ENCODE measurements around the gene FLG.

FLG gene

GRCh38 chr1:152325111-152325510 is at the start of gene FLG:
Gene FLG (minus strand): TSS chr1:152325239. CDS start chr1:152315456, 9,783 bp downstream.
- Histone ChIP-seq H3K27me3 (ENCODE audit: control insufficient read depth, insufficient read depth, low read length) (no peaks in the 10 kb centered on the region), H3K9me3 (ENCODE audit: control insufficient read depth, insufficient read depth, low read length) (peaks cover 3% of the 10 kb centered on the region; the same call in 1 of the 2 replicates), H3K4me1 (ENCODE audit: control insufficient read depth, insufficient read depth, low read length) (no peaks in the 10 kb centered on the region), H3K4me3 (ENCODE audit: low read length) (no peak within 1 kb of the TSS), H3K36me3 (ENCODE audit: control insufficient read depth, insufficient read depth, low read length) (no peaks in the 10 kb centered on the region), H3K27ac (ENCODE audit: low read length) (no peak within 1 kb of the TSS)
- no peak for DNase-seq (ENCODE audit: low read depth, low spot score)
- WGBS (ENCODE audit: insufficient coverage, insufficient read length): no CpG with 5 or more reads among the region's 1 CpG

- H3K36me3 ChIP-seq (ENCODE audit: control insufficient read depth, insufficient read depth, low read length): no peaks in the 10 kb centered on the region
- H3K9me3 ChIP-seq (ENCODE audit: control insufficient read depth, insufficient read depth, low read length): peaks cover 4% of the 10 kb centered on the region
- H3K27me3 ChIP-seq (ENCODE audit: control insufficient read depth, insufficient read depth, low read length): no peaks in the 10 kb centered on the region
- H3K4me1 ChIP-seq (ENCODE audit: control insufficient read depth, insufficient read depth, low read length): no peaks in the 10 kb centered on the region
- WGBS (ENCODE audit: insufficient coverage, insufficient read length): no CpG with 5 or more reads among the region's 3 CpGs
- H3K27ac ChIP-seq (ENCODE audit: low read length): no peak overlapping the region
- no peak for DNase-seq (ENCODE audit: low read depth, low spot score)
- no peak overlapping the region for H3K4me3 ChIP-seq (ENCODE audit: low read length)
Observed at GRCh38 chr1:152374451-152374850, 49.4 kb upstream of the FLG start.

DNA sequence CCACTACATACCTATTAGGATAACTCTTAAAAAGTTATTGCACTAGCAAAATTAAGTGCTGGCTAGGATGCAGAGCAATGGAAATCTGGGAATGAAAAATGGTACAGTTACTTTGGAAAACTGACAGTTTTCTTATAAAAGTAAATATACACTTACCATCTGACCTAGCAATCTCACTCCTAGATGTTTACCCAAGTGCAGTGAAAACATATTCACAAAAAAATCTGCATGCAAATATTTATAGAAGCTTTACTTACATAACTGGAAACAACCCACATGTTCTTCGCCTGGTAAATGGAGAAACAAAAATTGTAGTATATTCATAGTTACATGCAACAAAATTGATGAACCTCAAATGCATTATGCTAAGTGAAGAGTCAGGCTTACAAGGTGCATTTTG is 47.6 kb upstream of the FLG start:
- Histone ChIP-seq H3K27me3 (ENCODE audit: control insufficient read depth, insufficient read depth, low read length) (no peaks in the 10 kb centered on the region), H3K4me3 (ENCODE audit: low read length) (no peak overlapping the region), H3K4me1 (ENCODE audit: control insufficient read depth, insufficient read depth, low read length) (no peaks in the 10 kb centered on the region), H3K27ac (ENCODE audit: low read length) (no peak overlapping the region), H3K36me3 (ENCODE audit: control insufficient read depth, insufficient read depth, low read length) (no peaks in the 10 kb centered on the region), H3K9me3 (ENCODE audit: control insufficient read depth, insufficient read depth, low read length) (peaks cover 3% of the 10 kb centered on the region)
- DNase-seq (ENCODE audit: low read depth, low spot score): no peak
- WGBS (ENCODE audit: insufficient coverage, insufficient read length): no CpG with 5 or more reads among the region's 1 CpG

GRCh38 chr1:152367436-152367835 is 42.4 kb upstream of the FLG start:
- WGBS (ENCODE audit: insufficient coverage, insufficient read length): no CpG with 5 or more reads among the region's 1 CpG
- no peaks in the 10 kb centered on the region for H3K27me3 ChIP-seq (ENCODE audit: control insufficient read depth, insufficient read depth, low read length)
- H3K9me3 ChIP-seq (ENCODE audit: control insufficient read depth, insufficient read depth, low read length): peaks cover 1% of the 10 kb centered on the region
- no peak for DNase-seq (ENCODE audit: low read depth, low spot score)
- H3K36me3 ChIP-seq (ENCODE audit: control insufficient read depth, insufficient read depth, low read length): no peaks in the 10 kb centered on the region
- no peak overlapping the region for H3K4me3 ChIP-seq (ENCODE audit: low read length)
- H3K27ac ChIP-seq (ENCODE audit: low read length): no peak overlapping the region
- H3K4me1 ChIP-seq (ENCODE audit: control insufficient read depth, insufficient read depth, low read length): no peaks in the 10 kb centered on the region

- no peak within 1 kb of the TSS for H3K27ac ChIP-seq (ENCODE audit: low read length)
- no CpG with 5 or more reads among the region's 2 CpGs for WGBS (ENCODE audit: insufficient coverage, insufficient read length)
- no peaks in the 10 kb centered on the region for H3K27me3 ChIP-seq (ENCODE audit: control insufficient read depth, insufficient read depth, low read length)
- DNase-seq (ENCODE audit: low read depth, low spot score): no peak
- no peaks in the 10 kb centered on the region for H3K36me3 ChIP-seq (ENCODE audit: control insufficient read depth, insufficient read depth, low read length)
- H3K4me1 ChIP-seq (ENCODE audit: control insufficient read depth, insufficient read depth, low read length): no peaks in the 10 kb centered on the region
- no peak within 1 kb of the TSS for H3K4me3 ChIP-seq (ENCODE audit: low read length)
- H3K9me3 ChIP-seq (ENCODE audit: control insufficient read depth, insufficient read depth, low read length): peaks cover 6% of the 10 kb centered on the region
Observed at GRCh38 chr1:152359906-152360305, 34.9 kb upstream of the FLG start, which contains the start of gene FLG2. Gene FLG2 (minus strand): TSS chr1:152360006. CDS start chr1:152358884, 1,122 bp downstream.

GRCh38 chr1:152356736-152357135 is 31.7 kb upstream of the FLG start:
- H3K4me1 ChIP-seq (ENCODE audit: control insufficient read depth, insufficient read depth, low read length): no peaks in the 10 kb centered on the region
- no CpG with 5 or more reads among the region's 1 CpG for WGBS (ENCODE audit: insufficient coverage, insufficient read length)

DNA sequence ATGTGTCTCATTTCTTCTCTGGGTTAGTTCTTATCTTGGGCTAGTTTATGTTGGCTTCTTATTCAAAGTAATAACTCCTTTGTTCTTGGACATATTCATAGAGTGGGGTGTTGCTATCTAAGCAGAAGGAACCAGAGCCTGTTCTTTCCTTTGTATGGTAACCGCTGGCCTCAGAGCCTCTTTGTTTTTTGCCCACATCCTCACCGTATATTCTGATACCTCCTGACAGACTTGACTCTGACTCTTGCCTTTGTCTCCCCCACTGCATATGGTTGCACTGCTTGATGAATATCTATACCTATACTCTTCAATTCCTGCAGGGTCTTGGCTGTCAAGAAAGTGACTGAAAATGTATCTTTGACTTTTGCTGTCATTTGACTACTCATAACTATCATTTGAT is 24.6 kb upstream of the FLG start:
- H3K27ac ChIP-seq (ENCODE audit: low read length): no peak overlapping the region
- no peaks in the 10 kb centered on the region for H3K36me3 ChIP-seq (ENCODE audit: control insufficient read depth, insufficient read depth, low read length)
- no CpG with 5 or more reads among the region's 2 CpGs for WGBS (ENCODE audit: insufficient coverage, insufficient read length)
- peaks cover 19% of the 10 kb centered on the region for H3K9me3 ChIP-seq (ENCODE audit: control insufficient read depth, insufficient read depth, low read length)
- no peaks in the 10 kb centered on the region for H3K27me3 ChIP-seq (ENCODE audit: control insufficient read depth, insufficient read depth, low read length)
- DNase-seq (ENCODE audit: low read depth, low spot score): no peak
- H3K4me1 ChIP-seq (ENCODE audit: control insufficient read depth, insufficient read depth, low read length): no peaks in the 10 kb centered on the region
- H3K4me3 ChIP-seq (ENCODE audit: low read length): no peak overlapping the region

More at GRCh38 chr1:152356736-152357135, 31.7 kb upstream of the FLG start:
- H3K4me3 ChIP-seq (ENCODE audit: low read length): no peak overlapping the region
- no peaks in the 10 kb centered on the region for H3K27me3 ChIP-seq (ENCODE audit: control insufficient read depth, insufficient read depth, low read length)
- no peak overlapping the region for H3K27ac ChIP-seq (ENCODE audit: low read length)
- DNase-seq (ENCODE audit: low read depth, low spot score): no peak
- no peaks in the 10 kb centered on the region for H3K36me3 ChIP-seq (ENCODE audit: control insufficient read depth, insufficient read depth, low read length)
- H3K9me3 ChIP-seq (ENCODE audit: control insufficient read depth, insufficient read depth, low read length): peaks cover 20% of the 10 kb centered on the region

DNA sequence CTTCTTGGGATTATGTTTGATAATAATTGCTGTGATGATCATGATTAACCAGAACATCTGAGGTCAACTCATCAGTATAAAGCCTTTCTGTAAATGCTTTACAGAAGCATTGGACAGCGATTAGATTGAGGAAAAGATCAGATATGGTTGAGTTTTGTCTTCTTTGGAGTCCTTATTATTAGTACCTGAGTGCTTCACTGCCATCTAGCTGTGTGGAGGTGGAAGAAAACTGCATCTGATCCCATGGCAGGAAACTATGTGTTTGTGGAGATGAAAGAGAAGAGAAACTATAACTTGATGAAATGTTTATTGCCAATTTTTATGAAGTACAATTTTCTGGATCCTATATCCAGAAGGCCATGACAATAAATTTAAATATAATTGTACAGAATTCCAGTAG is 23.4 kb upstream of the FLG start:
- Histone ChIP-seq H3K27ac (ENCODE audit: low read length) (no peak overlapping the region), H3K4me3 (ENCODE audit: low read length) (no peak overlapping the region), H3K27me3 (ENCODE audit: control insufficient read depth, insufficient read depth, low read length) (no peaks in the 10 kb centered on the region), H3K9me3 (ENCODE audit: control insufficient read depth, insufficient read depth, low read length) (peaks cover 12% of the 10 kb centered on the region), H3K4me1 (ENCODE audit: control insufficient read depth, insufficient read depth, low read length) (no peaks in the 10 kb centered on the region), H3K36me3 (ENCODE audit: control insufficient read depth, insufficient read depth, low read length) (no peaks in the 10 kb centered on the region)
- no CpG with 5 or more reads among the region's 1 CpG for WGBS (ENCODE audit: insufficient coverage, insufficient read length)
- DNase-seq (ENCODE audit: low read depth, low spot score): no peak

- H3K9me3 ChIP-seq (ENCODE audit: control insufficient read depth, insufficient read depth, low read length): peaks cover 6% of the 10 kb centered on the region
- no peaks in the 10 kb centered on the region for H3K36me3 ChIP-seq (ENCODE audit: control insufficient read depth, insufficient read depth, low read length)
- H3K27ac ChIP-seq (ENCODE audit: low read length): no peak overlapping the region
- WGBS (ENCODE audit: insufficient coverage, insufficient read length): no CpG with 5 or more reads among the region's 8 CpGs
- no peaks in the 10 kb centered on the region for H3K27me3 ChIP-seq (ENCODE audit: control insufficient read depth, insufficient read depth, low read length)
- DNase-seq (ENCODE audit: low read depth, low spot score): peak; percentile 16
- H3K4me1 ChIP-seq (ENCODE audit: control insufficient read depth, insufficient read depth, low read length): no peaks in the 10 kb centered on the region
- H3K4me3 ChIP-seq (ENCODE audit: low read length): no peak overlapping the region
Observed at GRCh38 chr1:152347116-152347728, 22.2 kb upstream of the FLG start.

- no peaks in the 10 kb centered on the region for H3K27me3 ChIP-seq (ENCODE audit: control insufficient read depth, insufficient read depth, low read length)
- no peak for DNase-seq (ENCODE audit: low read depth, low spot score)
- H3K27ac ChIP-seq (ENCODE audit: low read length): no peak overlapping the region
- no peak overlapping the region for H3K4me3 ChIP-seq (ENCODE audit: low read length)
- H3K4me1 ChIP-seq (ENCODE audit: control insufficient read depth, insufficient read depth, low read length): no peaks in the 10 kb centered on the region
- H3K9me3 ChIP-seq (ENCODE audit: control insufficient read depth, insufficient read depth, low read length): no peaks in the 10 kb centered on the region; the same call in 1 of the 2 replicates
- H3K36me3 ChIP-seq (ENCODE audit: control insufficient read depth, insufficient read depth, low read length): no peaks in the 10 kb centered on the region
Observed at GRCh38 chr1:152344438-152344837, 19.4 kb upstream of the FLG start.

- no peak overlapping the region for H3K27ac ChIP-seq (ENCODE audit: low read length)
- H3K27me3 ChIP-seq (ENCODE audit: control insufficient read depth, insufficient read depth, low read length): no peaks in the 10 kb centered on the region
- no CpG with 5 or more reads among the region's 3 CpGs for WGBS (ENCODE audit: insufficient coverage, insufficient read length)
- no peak for DNase-seq (ENCODE audit: low read depth, low spot score)
- H3K9me3 ChIP-seq (ENCODE audit: control insufficient read depth, insufficient read depth, low read length): no peaks in the 10 kb centered on the region; the same call in 1 of the 2 replicates
- no peaks in the 10 kb centered on the region for H3K4me1 ChIP-seq (ENCODE audit: control insufficient read depth, insufficient read depth, low read length)
- H3K4me3 ChIP-seq (ENCODE audit: low read length): no peak overlapping the region
- H3K36me3 ChIP-seq (ENCODE audit: control insufficient read depth, insufficient read depth, low read length): no peaks in the 10 kb centered on the region
Observed at GRCh38 chr1:152343006-152343405, 18.0 kb upstream of the FLG start.

Data from iPS DF 6.9 (cell line).